Activated naive CD4-positive, alpha-beta T cell treated with anti-CD3 and anti-CD28 coated beads, Interleukin-2, amount 50 U/mL, for 72 hours (primary cell): Measurements from ENCODE around the gene GPR146. TPM values are rescaled to one million over a fixed set of nuclear protein-coding genes. Genes with fewer than 3 reads are reported as not detected.
"Not testable (repeated sequence)": the region's sequence is repeated elsewhere in the genome, so short reads cannot be mapped to it uniquely, and the experiment has no call there.

Source experiments
- ATAC-seq, 2 donors: fragments of 150-1000 bp; cut with Tn5 transposase; 2 replicates each; pipeline ENCODE4 v1.10.0; 2021; ENCODE audit warnings: mild to moderate bottlenecking in 2 of 2, moderate library complexity in 2 of 2
- DNase-seq, 2 donors: peaks; one replicate each; pipeline ENCODE4 v3.0.0; 2021 to 2022; ENCODE audit warnings: low spot score in 2 of 2
- H3K27ac Mint-ChIP-seq, 2 donors: one replicate each; pipeline ENCODE4 v1.8.0; 2022; ENCODE audit warnings: mild to moderate bottlenecking in 2 of 2, mixed read lengths in 2 of 2
- H3K36me3 Mint-ChIP-seq, 2 donors: one replicate each; pipeline ENCODE4 v1.8.0; 2022; ENCODE audit warnings: mixed read lengths in 2 of 2
- H3K9me3 Mint-ChIP-seq, 2 donors: one replicate each; pipeline ENCODE4 v1.8.0; 2022; ENCODE audit warnings: mixed read lengths in 2 of 2
- total RNA-seq, 2 donors: library from RNA; stranded (reverse); gene quantifications; one replicate each; pipeline ENCODE4 v1.2.3, GENCODE V29; 2022

Gene GPR146
- total RNA-seq, 2 donors from 2014 or later, result 1.6 to 9.3 TPM

DNA sequence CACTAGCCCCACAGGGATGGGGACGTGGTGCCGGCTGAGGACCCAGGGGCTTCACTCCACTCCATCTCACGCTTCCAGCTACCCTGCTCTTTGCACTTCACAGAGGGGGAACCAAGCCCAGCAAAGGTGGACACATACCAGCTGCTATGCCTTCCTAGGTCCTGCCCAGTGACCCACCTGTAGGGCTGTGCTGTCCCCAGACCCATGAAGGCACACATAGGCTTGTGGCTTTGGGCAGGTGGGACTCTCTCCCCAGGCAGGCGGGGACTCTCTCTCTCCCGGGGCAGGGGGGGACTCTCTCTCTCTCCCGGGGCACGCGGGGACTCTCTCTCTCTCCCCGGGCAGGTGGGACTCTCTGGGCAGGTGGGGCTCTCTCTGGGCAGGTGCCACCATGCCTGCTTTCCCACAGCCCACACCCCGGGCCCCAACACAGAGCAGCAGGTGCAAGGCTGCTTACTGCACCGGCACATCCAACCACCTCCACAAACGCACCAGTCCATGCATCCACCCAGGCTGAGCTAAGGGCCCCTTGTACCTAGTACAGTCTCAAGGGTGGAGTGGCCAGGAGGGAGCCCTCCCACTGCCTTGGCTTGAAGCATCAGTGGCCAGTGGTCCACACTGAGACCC lies 13.8 kb upstream of the GPR146 start:
- no peak overlapping the region for H3K27ac Mint-ChIP-seq
- DNase-seq (no peak), ATAC-seq (no peak)
- H3K36me3 Mint-ChIP-seq, result no peaks in the 10 kb centered on the region
- no peaks in the 10 kb centered on the region for H3K9me3 Mint-ChIP-seq

DNA sequence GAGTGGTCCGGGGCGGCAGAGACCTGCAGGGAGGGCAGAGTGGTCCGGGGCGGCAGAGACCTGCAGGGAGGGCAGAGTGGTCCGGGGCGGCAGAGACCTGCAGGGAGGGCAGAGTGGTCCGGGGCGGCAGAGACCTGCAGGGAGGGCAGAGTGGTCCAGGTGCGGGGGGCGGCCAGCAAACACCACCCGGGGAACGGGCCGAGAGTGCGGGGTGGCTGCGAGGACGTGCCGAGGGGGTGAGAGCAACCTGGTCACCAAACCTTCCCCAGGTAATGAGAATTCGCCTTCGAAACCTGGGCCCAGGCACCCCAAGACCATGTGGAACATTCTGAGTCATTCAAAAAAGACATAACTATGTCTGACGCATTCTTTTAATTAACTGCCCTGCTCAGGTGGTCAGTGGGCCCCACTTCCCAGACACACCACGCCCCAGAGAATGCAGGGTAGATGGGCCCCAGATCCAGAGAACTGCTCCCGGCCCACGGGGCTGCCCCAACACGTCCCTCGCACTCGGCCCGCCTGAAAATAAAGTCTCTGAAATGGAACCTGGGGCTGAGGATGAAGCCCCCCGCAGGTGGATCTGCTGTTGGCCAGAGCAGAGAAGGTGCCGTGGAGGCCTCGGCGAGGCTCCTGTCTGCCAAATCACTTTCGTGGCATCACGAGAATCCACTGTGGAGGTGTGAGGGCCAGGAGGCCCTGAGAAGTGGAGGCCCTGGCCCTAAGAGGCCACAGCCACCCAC lies 12.5 kb upstream of the GPR146 start:
- Mint-ChIP-seq H3K27ac (no peak overlapping the region), H3K36me3 (no peaks in the 10 kb centered on the region), H3K9me3 (no peaks in the 10 kb centered on the region)
- no peak for ATAC-seq
- no peak for DNase-seq

DNA sequence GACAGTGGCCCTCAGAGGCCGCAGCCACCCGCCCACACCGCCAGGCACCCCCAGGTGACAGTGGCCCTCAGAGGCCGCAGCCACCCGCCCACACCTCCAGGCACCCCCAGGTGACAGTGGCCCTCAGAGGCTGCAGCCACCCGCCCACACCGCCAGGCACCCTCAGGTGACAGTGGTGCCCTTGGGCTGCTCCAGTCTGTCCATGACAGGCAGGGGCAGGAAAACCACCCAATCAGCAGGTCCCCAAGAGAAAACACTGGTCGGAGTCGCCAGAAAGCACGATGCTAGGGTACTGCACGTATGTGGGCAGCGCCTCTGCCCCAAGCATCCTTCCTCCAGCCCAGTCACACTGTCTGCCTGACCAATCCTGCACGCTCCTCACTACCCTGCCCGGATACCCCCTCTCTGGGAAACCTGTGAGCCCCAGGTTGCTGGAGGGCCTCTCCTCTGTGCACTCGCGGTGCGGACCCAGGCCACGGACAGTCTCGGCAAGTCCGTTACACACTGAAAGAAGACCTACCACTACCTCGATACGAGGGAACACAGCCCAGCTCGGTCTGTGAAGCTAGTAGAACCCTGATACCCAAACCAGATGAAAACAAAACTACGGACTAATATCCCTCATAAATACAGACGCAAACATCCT lies 11.7 kb upstream of the GPR146 start:
- H3K36me3 Mint-ChIP-seq, result no peaks in the 10 kb centered on the region
- H3K27ac Mint-ChIP-seq, result peak overlapping the region in 1 of 2 donors; percentile 52
- no peaks in the 10 kb centered on the region for H3K9me3 Mint-ChIP-seq
- no peak for ATAC-seq
- DNase-seq, result no peak

DNA sequence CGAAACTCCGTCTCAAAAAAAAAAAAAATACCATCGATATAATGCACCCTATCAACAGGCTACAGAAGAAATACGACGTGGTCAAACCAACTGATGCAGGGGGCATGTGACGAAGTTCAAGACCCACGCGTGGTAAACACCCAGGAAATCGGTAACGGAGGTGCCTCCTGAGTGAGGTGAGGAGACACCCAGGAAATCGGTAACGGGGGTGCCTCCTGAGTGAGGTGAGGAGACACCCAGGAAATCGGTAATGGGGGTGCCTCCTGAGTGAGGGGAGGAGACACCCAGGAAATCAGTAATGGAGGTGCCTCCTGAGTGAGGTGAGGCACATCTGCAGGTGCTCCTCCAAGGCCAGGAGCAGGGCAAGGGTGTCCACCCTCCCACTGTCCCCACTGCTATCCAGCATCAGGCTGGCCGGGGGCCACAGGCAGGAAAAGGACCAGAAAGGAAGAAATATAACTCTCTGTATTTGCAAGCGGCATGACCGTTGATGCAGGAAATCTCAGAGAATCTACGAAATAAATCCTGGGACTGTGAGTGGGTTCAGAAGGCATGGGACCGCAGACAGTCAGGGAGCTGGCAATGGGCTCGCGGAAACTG lies 10.7 kb upstream of the GPR146 start:
- DNase-seq (no peak), ATAC-seq (no peak)
- peak overlapping the region in 1 of 2 donors; percentile 67 for H3K27ac Mint-ChIP-seq

DNA sequence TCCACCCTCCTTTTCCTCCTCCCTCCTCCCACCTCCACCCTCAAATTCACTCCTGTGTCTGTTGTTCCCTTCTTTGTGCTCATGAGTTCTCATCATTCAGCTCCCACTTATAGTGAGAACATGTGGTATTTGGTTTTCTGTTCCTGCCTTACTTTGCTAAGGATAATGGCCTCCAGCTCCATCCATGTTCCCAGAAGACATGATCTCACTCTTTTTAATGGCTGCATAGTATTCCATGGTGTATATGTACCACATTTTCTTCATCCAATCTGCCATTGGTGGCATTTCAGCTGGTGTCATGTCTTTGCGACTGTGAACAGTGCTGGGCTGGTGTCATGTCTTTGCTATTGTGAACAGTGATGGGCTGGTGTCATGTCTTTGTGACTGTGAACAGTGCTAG lies 9.6 kb upstream of the GPR146 start:
- ATAC-seq, H3K27ac Mint-ChIP-seq, H3K9me3 Mint-ChIP-seq, DNase-seq, H3K36me3 Mint-ChIP-seq: not testable (repeated sequence)

More for the DNA sequence above, 10.7 kb upstream of the GPR146 start:
- no peaks in the 10 kb centered on the region for H3K9me3 Mint-ChIP-seq
- H3K36me3 Mint-ChIP-seq, result no peaks in the 10 kb centered on the region

DNA sequence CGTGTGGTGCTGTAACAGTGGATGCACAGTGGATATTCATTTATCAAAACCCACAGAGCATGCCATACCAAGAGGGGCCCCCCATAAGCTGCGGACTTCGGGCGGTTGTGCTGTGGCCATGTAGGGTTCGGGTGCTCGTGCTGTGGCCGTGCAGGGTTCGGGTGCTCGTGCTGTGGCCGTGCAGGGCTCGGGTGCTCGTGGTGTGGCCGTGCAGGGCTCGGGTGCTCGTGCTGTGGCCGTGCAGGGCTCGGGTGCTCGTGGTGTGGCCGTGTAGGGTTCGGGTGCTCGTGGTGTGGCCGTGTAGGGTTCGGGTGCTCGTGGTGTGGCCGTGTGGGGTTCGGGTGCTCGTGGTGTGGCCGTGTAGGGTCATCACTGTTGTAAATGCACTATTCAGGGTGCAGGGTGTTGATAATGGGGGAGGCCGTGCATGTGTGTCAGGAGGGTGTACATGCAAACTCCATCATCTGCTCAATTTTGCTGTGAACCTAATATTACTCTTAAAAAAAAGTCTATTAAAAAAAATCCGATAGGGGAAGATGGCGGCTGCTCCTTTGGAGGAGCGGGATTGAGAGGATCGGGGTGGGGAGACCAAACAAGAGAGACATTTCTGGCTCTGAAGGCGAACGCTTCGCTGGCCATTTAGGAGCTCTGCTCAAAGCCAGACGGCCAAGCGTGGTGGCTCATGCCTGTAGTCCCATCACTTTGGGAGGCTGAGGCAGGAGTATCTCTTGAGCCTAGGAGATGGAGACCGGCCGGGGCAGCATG lies 8.0 kb upstream of the GPR146 start:
- not testable (repeated sequence) for DNase-seq, ATAC-seq, H3K36me3 Mint-ChIP-seq, H3K9me3 Mint-ChIP-seq, H3K27ac Mint-ChIP-seq

DNA sequence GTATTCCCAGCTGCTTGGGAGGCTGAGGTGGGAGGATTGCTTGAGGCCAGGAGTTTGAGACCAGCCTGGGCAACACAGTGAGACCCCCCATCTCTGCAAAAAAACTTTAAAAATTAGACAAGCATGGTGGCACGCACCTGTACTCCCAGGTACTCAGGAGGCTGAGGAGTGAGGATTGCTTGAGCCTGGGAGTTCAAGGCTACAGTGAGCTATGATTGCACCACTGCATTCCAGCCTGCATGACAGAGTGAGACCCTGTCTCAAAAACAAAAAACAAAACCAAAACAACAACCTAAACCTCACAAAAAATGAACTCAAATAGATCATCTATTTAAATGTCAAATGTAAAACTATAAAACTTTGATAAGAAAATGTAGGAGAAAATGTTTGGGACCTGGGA lies 4.1 kb upstream of the GPR146 start:
- H3K27ac Mint-ChIP-seq, ATAC-seq, H3K36me3 Mint-ChIP-seq: not testable (repeated sequence)

DNA sequence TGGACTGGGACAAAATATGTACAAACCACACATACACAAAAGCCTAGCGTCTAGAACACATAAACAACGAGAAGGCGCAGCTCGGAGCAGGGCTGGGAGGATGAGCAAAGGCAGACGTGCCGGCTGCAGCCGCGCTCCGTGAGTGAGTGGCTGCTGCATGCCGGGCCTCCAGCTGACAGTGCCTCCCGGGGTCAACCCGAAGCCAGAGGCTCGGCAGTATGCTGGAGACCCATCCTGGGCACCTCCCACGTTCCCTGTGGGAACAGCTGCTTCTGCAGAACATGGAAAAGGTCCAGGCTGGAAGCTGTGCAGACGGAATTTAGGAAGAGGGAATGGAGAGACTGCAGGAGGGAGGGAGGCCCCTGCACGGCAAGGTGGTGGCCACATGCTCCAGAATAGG lies 3.6 kb upstream of the GPR146 start:
- no peaks in the 10 kb centered on the region for H3K36me3 Mint-ChIP-seq
- H3K27ac Mint-ChIP-seq, result no peak overlapping the region

More for the DNA sequence above, 4.1 kb upstream of the GPR146 start:
- H3K9me3 Mint-ChIP-seq, DNase-seq: not testable (repeated sequence)

DNA sequence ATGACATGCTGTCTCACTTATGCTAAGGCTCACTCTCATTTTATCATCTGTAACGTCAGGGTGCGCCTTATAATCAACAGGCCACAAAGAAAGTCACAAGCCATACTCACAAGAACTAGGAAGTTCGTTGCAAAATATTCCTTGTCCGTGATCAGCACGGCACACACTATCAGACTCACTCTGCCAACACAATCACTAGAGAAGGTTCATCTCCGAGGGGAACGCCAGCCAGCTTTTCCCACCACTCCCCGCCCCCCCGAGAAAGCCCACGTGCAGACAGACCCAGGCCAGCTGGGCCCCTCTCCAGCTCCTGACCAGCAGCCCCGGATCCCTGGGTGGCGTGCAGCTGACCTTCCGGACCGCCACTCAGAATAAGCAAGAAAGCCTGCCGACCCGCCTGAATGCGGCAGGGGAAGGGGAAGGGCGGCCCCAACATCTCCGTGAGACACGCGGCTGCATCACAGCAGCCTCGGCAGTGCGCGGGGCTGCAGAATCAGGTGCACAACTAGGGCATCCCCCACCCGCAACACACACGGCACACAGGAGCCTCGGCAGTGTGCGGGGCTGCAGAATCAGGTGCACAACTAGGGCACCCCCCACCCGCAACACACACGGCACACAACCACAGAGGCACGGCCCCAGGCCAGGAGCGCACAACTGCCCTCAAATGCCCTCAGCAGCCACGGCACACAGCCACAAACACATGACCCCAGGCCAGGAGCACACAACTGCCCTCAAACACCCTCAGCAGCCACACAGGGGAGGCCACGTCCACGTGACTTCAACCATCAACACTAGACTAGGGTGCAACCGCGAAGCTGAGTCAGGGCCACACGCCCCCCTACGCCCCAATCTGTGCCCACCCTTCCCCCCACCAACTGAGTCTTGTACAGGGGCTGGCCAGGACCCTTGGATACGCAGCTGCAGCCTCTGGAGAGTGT lies 2.5 kb upstream of the GPR146 start:
- Mint-ChIP-seq H3K36me3 (no peaks in the 10 kb centered on the region), H3K27ac (peak overlapping the region in 1 of 2 donors; percentile 67), H3K9me3 (no peaks in the 10 kb centered on the region)
- ATAC-seq, result no peak
- no peak for DNase-seq

More for the DNA sequence above, 3.6 kb upstream of the GPR146 start:
- ATAC-seq, result no peak
- no peak for DNase-seq
- H3K9me3 Mint-ChIP-seq, result no peaks in the 10 kb centered on the region

DNA sequence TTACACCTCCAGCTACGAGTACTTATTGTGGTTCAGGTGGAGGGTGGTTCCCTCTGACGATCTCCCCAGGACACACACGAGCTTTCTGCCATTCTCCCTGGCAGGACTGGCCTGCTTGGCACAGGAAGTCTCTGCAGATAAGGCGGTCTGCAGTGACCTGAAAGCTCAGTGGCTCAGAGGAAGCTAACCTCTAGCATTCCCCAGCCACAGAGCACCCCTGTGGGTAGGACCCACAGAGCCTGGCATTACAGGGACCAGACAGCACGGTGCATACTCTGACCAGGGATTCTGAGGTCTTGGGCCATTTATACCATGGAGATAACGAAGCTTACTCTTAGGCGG lies 1.9 kb upstream of the GPR146 start:
- no peak for DNase-seq
- no peaks in the 10 kb centered on the region for H3K9me3 Mint-ChIP-seq
- H3K27ac Mint-ChIP-seq, result no peak overlapping the region

DNA sequence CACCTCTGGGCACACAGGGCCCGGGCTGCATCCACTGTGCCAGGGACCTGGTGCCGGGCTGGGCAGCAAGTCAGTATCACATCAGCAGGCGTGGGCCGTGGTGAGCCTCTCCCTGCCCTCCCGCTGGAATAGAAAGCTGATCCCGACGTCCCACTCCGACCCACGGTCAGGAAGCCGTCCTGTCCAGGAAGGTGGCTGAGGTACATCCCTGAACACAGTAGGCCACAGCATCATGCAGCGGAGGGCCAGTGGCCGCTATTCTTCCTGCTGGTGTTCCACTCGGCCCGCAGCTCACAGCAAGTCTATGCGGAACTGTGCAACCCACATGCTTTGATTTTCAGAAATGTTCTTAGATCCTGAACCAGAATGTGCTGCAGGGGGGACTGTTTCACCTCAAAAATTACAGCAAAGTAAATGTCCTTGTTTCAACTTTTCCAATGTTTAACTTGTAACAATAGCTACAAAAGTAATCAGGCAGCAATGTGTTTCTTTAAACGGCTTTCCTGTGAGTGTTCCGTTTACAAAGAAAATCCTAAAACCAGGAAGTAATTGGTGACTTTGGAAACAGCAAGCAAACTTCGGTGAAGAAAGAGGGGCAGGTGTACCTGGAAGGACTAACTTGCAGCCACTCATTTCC lies 676 bp upstream of the GPR146 start:
- DNase-seq (no peak), ATAC-seq (no peak)

More for the DNA sequence above, 1.9 kb upstream of the GPR146 start:
- no peak for ATAC-seq
- H3K36me3 Mint-ChIP-seq, result no peaks in the 10 kb centered on the region

DNA sequence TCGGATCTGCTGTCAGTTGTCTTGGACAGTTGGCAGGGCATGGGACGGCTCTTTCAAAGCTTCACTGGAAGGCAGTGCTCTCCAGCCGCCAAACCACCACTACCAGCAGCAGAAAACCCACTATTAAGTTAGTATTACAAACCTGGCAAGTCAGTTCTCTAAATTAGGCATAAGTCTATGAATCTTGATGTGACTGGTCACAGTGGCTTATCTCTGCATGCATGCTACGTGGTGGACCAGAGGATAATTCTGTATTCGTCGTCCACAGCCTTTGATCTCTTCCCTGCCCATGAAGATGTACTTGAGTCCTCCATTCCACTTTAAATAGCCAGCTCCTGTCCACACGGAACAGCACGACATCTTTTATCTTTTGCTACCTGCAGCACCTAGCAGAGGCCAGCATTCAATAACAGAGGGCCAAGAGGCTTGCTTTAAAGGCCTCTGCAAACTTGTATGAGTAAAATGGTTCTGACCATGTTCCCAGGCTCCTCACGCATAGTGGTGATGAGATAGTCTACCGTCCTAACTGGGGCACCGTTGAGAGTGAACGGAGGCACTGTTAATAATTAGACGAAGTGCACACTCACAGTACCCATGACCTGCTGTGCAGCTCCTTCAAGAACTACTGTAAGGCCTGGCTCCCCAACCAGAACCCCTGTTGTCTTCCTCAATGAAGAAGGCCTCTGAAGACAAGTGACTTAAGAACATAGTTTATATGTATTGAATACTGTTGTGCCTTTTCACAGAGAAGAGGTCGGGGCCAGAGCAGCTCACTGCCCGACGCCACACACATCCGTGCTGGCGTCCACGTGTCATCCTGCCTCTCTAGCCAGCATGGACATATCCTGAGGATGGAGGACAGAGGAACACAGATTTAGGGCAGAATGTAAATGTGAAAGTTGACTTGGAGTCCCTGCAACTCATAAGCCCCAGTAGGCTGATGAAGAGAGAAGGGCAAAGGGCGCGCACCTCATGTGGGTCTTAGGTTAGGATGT lies 1.0 kb downstream of the GPR146 start:
- Mint-ChIP-seq H3K9me3 (no peaks in the 10 kb centered on the region), H3K27ac (peak overlapping the region in 1 of 2 donors; percentile 19), H3K36me3 (no peaks in the 10 kb centered on the region)
- DNase-seq, result no peak
- no peak for ATAC-seq

More for the DNA sequence above, 676 bp upstream of the GPR146 start:
- Mint-ChIP-seq H3K36me3 (no peaks in the 10 kb centered on the region), H3K9me3 (no peaks in the 10 kb centered on the region), H3K27ac (peak overlapping the region in 1 of 2 donors; percentile 64)

DNA sequence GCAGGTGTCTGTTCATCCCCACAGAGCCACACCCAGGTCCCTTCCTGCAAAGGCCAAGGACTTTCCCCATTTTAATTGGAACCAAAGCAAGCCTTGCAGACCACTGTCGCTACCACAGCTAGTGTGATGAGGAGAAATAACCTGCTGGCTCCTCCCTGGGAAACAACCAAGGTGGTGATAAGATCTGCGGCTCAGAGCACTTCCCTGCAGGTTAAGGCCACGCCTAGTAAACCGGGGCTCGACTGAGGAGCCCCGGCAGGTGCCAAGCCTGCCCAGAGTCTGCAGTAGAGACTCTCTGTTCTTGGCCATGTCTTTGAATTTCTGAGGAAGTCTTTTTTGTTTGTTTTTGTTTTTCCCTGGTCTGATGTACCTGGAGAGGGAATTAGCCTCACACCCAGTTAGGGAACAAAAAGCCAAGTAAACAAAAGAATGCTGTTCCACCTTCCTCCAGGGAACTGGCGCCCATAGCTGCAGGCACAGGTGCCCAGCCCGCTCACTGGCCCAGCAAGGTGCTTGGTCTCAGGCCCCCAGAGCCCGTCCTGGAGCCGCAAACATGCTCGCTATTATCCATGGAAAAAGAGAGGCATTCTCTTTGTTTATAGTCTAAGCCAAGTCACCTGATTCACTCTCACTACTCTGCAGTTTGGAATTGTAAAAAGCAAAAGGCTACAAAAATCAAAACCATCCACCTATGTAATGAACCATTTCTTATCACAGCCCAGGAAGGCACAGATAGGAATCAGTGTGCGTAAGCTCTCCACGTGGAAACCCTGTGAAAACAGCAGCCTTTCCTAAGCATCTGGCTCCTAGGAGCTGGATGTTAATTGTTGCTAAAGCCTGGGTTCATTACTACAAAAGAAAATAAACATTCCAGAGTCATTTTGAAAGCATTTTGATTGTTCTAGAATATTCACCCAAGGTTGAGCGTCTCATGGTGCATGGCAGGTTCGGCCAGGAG lies 2.7 kb downstream of the GPR146 start:
- DNase-seq (no peak), ATAC-seq (no peak)
- no peak overlapping the region for H3K27ac Mint-ChIP-seq
- no peaks in the 10 kb centered on the region for H3K36me3 Mint-ChIP-seq
- no peaks in the 10 kb centered on the region for H3K9me3 Mint-ChIP-seq
